ENCODE measurements around the gene C2orf81.

C2orf81 gene

DNA sequence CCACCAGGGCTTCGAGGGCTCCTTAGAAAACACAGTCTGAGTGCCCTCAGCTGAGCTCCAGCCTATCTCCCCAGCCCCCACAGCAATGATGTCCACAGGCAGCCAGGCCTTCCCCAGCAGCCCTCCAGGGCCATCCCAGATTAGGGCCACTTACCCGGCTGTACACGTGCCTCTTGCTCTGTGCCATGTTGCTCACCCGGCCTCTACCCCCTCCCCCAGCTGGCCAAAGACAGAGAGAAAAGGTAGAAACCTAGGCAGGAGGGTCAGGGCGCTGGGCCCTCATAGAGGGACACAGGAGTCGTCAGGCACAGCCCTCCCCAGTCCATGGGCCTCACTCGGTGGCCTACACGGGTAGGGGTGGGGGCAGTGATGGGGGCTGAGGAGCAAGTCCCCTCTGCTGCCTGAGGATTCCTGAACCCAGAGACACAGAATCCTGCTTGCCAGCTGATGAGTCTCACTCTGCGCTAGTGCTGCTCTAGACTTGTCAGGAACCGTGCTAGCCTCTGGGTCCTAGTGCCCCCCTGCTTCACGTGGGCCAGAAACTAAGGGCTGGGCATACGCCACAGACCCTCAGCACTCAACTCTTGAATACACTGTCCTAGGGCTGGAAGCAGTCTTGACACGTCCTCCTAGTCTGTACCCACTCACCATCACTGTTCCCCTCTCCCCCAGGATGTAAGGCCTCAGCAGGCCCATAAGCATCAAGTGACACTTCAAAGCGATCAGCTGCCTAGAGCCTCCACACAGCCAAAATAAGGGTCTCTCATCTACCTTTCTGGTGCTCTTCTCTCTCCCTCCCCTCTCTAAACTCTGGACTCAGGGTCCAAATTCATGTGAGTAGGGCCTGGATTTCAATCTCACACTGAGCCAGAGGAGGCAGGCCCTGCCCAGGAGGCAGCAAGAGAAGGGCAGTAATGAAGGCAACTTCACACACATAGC, 41.3 kb downstream of the C2orf81 start, which contains the start of gene DCTN1:
Gene DCTN1 (minus strand): TSS at position 461 of the 939 bp plus-strand sequence. CDS start 274 bp downstream, at position 187.
- FAIRE-seq (no peak), DNase-seq (ENCODE audit: insufficient read length, low spot score) (peak; percentile 59)
- TF ChIP-seq POU2F2 (IDR thresholded peaks at IDR 0.05; ENCODE audit: low read depth, low read length) (no peak), POLR2A (IDR thresholded peaks at IDR 0.05; ENCODE audit: low read depth, low read length) (no peak), TAF1 (IDR thresholded peaks at IDR 0.05; ENCODE audit: low read depth, low read length) (no peak), PAX5 (IDR thresholded peaks at IDR 0.05; ENCODE audit: insufficient read depth, low read length, severe bottlenecking) (no peak), SPI1 (IDR thresholded peaks at IDR 0.05; ENCODE audit: low read depth, low read length) (no peak), POLR2AphosphoS5 (IDR thresholded peaks at IDR 0.05; ENCODE audit: low read depth, low read length) (no peak)

DNA sequence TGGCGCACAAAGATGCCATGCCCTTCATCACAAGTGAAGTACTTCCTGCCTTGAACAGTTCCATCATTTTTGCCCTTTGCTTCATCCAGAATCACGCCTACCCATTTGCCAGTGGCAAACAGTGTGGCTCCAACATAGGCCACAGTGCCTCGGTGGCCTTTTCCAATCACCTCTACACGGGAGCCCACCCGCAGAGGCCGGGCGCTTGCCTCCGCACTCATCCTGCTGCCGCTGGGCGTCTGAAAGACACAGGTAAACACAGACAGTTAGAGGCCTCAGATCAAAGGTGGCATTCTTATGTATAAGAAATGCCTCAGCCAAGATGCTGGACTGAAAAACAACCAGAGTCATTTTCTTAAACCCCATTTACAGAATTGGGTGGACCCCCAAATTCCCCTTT, 43.4 kb downstream of the C2orf81 start:
- TF ChIP-seq PAX5 (IDR thresholded peaks at IDR 0.05; ENCODE audit: insufficient read depth, low read length, severe bottlenecking) (no peak), POLR2AphosphoS5 (IDR thresholded peaks at IDR 0.05; ENCODE audit: low read depth, low read length) (no peak), POLR2A (IDR thresholded peaks at IDR 0.05; ENCODE audit: low read depth, low read length) (no peak), POU2F2 (IDR thresholded peaks at IDR 0.05; ENCODE audit: low read depth, low read length) (no peak), TAF1 (IDR thresholded peaks at IDR 0.05; ENCODE audit: low read depth, low read length) (no peak)
- DNase-seq (ENCODE audit: insufficient read length, low spot score): no peak
- no peak for FAIRE-seq

GRCh38 chr2:74375838-74376237, 45.6 kb downstream of the C2orf81 start:
- FAIRE-seq (no peak), DNase-seq (ENCODE audit: insufficient read length, low spot score) (no peak)
- TF ChIP-seq POLR2AphosphoS5 (IDR thresholded peaks at IDR 0.05; ENCODE audit: low read depth, low read length): no peak
- peak; percentile 45; the same call in 1 of the 2 replicates for TF ChIP-seq SPI1 (IDR thresholded peaks at IDR 0.05; ENCODE audit: low read depth, low read length)

DNA sequence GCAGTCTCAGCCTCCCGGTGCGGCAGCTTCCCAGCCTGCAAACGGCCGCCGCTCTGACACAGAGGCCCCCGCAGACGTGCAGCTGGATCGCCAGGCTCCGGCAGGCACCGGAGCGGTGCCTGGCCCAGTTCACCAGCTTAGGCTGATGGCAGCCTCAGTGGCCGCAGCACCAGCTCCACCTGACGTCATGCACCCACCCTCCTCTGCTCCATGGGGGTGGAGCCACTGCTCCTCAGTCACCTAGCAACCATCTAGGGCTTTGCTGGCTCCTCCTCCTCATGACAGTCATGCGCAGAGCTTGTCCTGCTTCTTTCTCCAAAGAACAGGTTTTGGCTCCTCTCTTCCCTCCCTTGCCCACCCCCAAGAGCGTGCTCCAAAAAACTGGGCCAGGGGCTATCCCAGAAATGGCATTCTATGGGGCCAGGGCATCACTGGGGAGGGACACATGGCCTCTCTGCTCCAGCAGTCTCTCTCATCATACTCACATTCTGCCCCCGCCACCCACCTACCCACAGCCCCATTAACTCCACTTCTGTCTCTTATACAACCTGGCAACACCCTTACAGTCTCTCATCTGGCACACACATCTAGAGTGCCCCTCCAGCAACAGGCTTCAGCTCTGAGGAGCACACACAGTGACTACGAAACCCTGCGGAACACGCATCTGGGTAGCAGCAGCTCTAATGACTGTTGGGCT, 46.8 kb downstream of the C2orf81 start:
- FAIRE-seq (no peak), DNase-seq (ENCODE audit: insufficient read length, low spot score) (no peak)
- TF ChIP-seq POU2F2 (IDR thresholded peaks at IDR 0.05; ENCODE audit: low read depth, low read length): no peak
- no peak for TF ChIP-seq SPI1 (IDR thresholded peaks at IDR 0.05; ENCODE audit: low read depth, low read length)
- no peak for TF ChIP-seq PAX5 (IDR thresholded peaks at IDR 0.05; ENCODE audit: insufficient read depth, low read length, severe bottlenecking)
- TF ChIP-seq POLR2AphosphoS5 (IDR thresholded peaks at IDR 0.05; ENCODE audit: low read depth, low read length): no peak
- TF ChIP-seq POLR2A (IDR thresholded peaks at IDR 0.05; ENCODE audit: low read depth, low read length): no peak
- TF ChIP-seq TAF1 (IDR thresholded peaks at IDR 0.05; ENCODE audit: low read depth, low read length): no peak

DNA sequence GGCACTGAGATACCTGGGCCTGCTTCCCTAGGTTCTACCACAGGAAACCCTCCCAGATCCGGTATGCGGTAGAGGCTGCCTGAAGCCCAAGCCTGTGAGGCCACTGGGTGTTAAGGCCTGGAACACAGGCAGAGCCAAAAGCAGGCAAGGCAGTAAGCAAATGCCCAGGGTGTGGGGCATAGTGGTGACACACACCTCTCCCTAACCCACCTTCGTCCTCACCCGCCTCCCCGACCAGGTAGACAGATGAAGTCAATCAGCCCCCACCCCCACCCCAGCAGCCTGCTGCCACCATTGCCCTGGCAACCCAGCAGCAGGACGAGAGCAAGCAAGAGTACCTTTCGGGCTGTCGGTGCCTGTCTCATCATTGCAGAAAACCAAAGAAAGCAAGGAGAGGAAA, 47.4 kb downstream of the C2orf81 start:
- no peak for DNase-seq (ENCODE audit: insufficient read length, low spot score)
- no peak for FAIRE-seq
- TF ChIP-seq TAF1 (IDR thresholded peaks at IDR 0.05; ENCODE audit: low read depth, low read length) (no peak), POU2F2 (IDR thresholded peaks at IDR 0.05; ENCODE audit: low read depth, low read length) (no peak), POLR2A (IDR thresholded peaks at IDR 0.05; ENCODE audit: low read depth, low read length) (no peak), POLR2AphosphoS5 (IDR thresholded peaks at IDR 0.05; ENCODE audit: low read depth, low read length) (no peak), SPI1 (IDR thresholded peaks at IDR 0.05; ENCODE audit: low read depth, low read length) (no peak), PAX5 (IDR thresholded peaks at IDR 0.05; ENCODE audit: insufficient read depth, low read length, severe bottlenecking) (no peak)

GRCh38 chr2:74373221-74373676, 48.2 kb downstream of the C2orf81 start:
- no peak for DNase-seq (ENCODE audit: insufficient read length, low spot score)
- no peak for FAIRE-seq
- no peak for TF ChIP-seq POLR2A (IDR thresholded peaks at IDR 0.05; ENCODE audit: low read depth, low read length)
- TF ChIP-seq POLR2AphosphoS5 (IDR thresholded peaks at IDR 0.05; ENCODE audit: low read depth, low read length): no peak
- TF ChIP-seq SPI1 (IDR thresholded peaks at IDR 0.05; ENCODE audit: low read depth, low read length): no peak
- TF ChIP-seq PAX5 (IDR thresholded peaks at IDR 0.05; ENCODE audit: insufficient read depth, low read length, severe bottlenecking): no peak
- TF ChIP-seq TAF1 (IDR thresholded peaks at IDR 0.05; ENCODE audit: low read depth, low read length): no peak
- TF ChIP-seq POU2F2 (IDR thresholded peaks at IDR 0.05; ENCODE audit: low read depth, low read length): no peak

- FAIRE-seq (no peak), DNase-seq (ENCODE audit: insufficient read length, low spot score) (no peak)
- no peak for TF ChIP-seq TAF1 (IDR thresholded peaks at IDR 0.05; ENCODE audit: low read depth, low read length)
- no peak for TF ChIP-seq POU2F2 (IDR thresholded peaks at IDR 0.05; ENCODE audit: low read depth, low read length)
These were observed 48.7 kb downstream of the C2orf81 start for GRCh38 chr2:74372674-74373073.

DNA sequence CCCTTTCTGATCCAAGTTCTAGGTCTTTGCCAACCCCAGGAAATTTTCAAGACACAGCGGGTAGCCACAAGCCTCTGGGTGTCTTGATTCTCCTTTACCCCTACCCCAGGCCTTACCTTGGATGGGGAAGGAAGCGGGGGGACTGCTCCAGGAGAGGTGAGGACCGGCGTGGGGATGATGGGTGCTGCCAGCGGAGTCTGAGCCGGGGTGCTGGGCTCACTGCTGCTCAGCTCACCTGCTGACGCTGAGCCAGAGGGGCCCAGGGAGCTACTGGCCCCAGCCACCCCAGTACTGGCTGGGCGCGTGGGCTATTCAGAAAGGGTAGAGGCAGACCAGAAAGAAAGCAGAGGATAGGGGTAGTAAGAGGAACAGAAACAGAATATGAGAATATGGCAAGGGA, 50.0 kb downstream of the C2orf81 start:
- DNase-seq (ENCODE audit: insufficient read length, low spot score) (no peak), FAIRE-seq (no peak)
- TF ChIP-seq POU2F2 (IDR thresholded peaks at IDR 0.05; ENCODE audit: low read depth, low read length) (no peak), POLR2A (IDR thresholded peaks at IDR 0.05; ENCODE audit: low read depth, low read length) (no peak), PAX5 (IDR thresholded peaks at IDR 0.05; ENCODE audit: insufficient read depth, low read length, severe bottlenecking) (no peak), POLR2AphosphoS5 (IDR thresholded peaks at IDR 0.05; ENCODE audit: low read depth, low read length) (no peak), SPI1 (IDR thresholded peaks at IDR 0.05; ENCODE audit: low read depth, low read length) (no peak), TAF1 (IDR thresholded peaks at IDR 0.05; ENCODE audit: low read depth, low read length) (no peak)

DNA sequence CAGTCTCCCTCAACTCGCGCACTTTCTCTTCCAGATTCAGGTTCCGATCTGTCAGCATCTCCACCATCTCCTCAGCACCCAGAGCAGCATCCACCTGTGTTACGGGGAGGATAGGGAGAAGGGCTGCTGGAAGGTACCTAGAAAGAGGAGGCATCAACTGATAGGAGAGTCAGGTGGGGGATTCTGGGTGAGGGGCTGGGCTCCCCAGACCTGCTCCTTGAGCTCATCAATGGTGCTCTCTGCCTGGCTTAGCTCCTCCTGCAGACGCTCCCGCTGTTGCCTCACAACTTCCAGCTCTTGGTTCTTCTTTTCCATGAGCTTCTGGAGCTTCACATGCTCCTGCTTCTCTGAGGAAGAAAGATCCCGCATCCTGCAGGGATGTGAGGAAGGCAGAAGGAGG, 51.4 kb downstream of the C2orf81 start:
- FAIRE-seq (no peak), DNase-seq (ENCODE audit: insufficient read length, low spot score) (no peak)
- no peak for TF ChIP-seq PAX5 (IDR thresholded peaks at IDR 0.05; ENCODE audit: insufficient read depth, low read length, severe bottlenecking)
- no peak for TF ChIP-seq POLR2A (IDR thresholded peaks at IDR 0.05; ENCODE audit: low read depth, low read length)
- no peak for TF ChIP-seq TAF1 (IDR thresholded peaks at IDR 0.05; ENCODE audit: low read depth, low read length)
- no peak for TF ChIP-seq POLR2AphosphoS5 (IDR thresholded peaks at IDR 0.05; ENCODE audit: low read depth, low read length)
- no peak for TF ChIP-seq SPI1 (IDR thresholded peaks at IDR 0.05; ENCODE audit: low read depth, low read length)
- TF ChIP-seq POU2F2 (IDR thresholded peaks at IDR 0.05; ENCODE audit: low read depth, low read length): no peak

All from GM12891 (cell line).